ENCODE data around the gene MTFMT.

Gene MTFMT

DNA sequence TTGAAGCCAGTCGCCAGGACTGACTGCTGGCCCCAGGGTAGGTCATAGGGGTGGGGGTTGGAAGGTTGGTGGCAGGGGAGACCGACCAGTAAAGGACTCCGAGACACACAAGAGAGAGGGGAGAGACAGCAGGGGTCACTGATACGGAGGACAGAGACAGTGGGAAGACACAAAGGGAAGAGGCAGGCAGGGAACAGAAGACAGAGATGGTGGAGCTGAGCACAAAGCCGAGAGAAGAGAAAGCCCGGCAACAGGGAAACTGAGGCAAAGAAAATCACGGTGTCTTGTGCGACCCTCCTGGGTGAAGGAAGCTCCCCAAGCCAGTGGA is 37.8 kb upstream of the MTFMT start:
- H4K20me1 ChIP-seq (ENCODE audit: insufficient read depth, low read length, poor library complexity, severe bottlenecking) = no peaks in the 10 kb centered on the region
- no peak overlapping the region for H3K9ac ChIP-seq (ENCODE audit: low read depth, low read length, poor library complexity, severe bottlenecking)
- H3F3A ChIP-seq (ENCODE audit: low read depth) = no peaks in the 10 kb centered on the region
- no peaks in the 10 kb centered on the region for H3K36me3 ChIP-seq (ENCODE audit: insufficient read depth, low read length)
- H3K4me2 ChIP-seq (ENCODE audit: low read depth, low read length, poor library complexity, severe bottlenecking) = no peak overlapping the region
- no peaks in the 10 kb centered on the region for H3K9me3 ChIP-seq (ENCODE audit: insufficient read depth, low read depth, low read length)
- no peaks in the 10 kb centered on the region for H3K9me2 ChIP-seq (replicated peaks; ENCODE audit: low read depth, low read length)
- H3K4me3 ChIP-seq (ENCODE audit: low read length, poor library complexity, severe bottlenecking) = no peak overlapping the region
- no peak overlapping the region for H2AFZ ChIP-seq (ENCODE audit: low read length)
- H3K79me2 ChIP-seq (ENCODE audit: insufficient read depth, low read length) = no peaks in the 10 kb centered on the region
- H3K27me3 ChIP-seq (ENCODE audit: insufficient read depth, low read length, poor library complexity, severe bottlenecking) = no peaks in the 10 kb centered on the region
- H3K4me1 ChIP-seq (ENCODE audit: insufficient read depth, low read length, poor library complexity, severe bottlenecking) = peaks cover 18% of the 10 kb centered on the region
- no peak for TF ChIP-seq EZH2phosphoT487 (IDR thresholded peaks at IDR 0.05; ENCODE audit: borderline replicate concordance)
- TF ChIP-seq, protein P1, sequence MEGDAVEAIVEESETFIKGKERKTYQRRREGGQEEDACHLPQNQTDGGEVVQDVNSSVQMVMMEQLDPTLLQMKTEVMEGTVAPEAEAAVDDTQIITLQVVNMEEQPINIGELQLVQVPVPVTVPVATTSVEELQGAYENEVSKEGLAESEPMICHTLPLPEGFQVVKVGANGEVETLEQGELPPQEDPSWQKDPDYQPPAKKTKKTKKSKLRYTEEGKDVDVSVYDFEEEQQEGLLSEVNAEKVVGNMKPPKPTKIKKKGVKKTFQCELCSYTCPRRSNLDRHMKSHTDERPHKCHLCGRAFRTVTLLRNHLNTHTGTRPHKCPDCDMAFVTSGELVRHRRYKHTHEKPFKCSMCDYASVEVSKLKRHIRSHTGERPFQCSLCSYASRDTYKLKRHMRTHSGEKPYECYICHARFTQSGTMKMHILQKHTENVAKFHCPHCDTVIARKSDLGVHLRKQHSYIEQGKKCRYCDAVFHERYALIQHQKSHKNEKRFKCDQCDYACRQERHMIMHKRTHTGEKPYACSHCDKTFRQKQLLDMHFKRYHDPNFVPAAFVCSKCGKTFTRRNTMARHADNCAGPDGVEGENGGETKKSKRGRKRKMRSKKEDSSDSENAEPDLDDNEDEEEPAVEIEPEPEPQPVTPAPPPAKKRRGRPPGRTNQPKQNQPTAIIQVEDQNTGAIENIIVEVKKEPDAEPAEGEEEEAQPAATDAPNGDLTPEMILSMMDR (conservative IDR thresholded peaks at IDR 0.05; ENCODE audit: low read length) = no peak

DNA sequence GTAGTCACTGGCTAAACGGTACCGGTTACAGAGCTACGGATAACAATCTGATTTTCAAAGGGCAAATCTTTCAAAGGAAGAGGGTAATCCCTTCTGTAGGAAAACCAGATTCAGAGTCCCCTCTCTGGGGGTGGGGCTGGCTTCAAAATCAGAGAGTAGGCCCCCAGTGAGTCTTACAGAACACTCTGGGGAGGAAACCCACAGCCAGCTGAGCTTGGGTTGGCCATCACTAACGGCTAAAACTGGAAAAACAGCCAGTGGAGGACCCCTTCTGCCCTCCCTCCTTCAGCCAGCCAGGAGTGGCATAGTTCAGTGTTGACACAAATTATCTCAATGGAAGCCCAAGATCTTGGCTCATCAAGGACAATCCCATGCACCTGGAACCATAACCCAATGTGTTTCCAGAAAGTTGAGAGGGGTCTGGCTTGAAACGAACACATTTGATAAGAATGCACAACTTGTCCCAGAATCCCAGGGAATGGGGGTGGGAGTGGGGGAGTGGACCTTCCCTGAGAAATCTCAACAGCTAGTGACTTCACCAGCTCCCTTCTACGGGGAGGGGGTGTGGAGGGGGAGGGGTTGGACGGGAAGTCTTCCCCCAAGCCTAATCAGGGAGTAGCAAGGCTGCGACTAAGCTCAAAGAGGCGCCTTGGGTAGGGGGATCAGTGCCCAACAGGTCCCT is 37.3 kb upstream of the MTFMT start:
- Histone ChIP-seq H3K4me2 (ENCODE audit: low read depth, low read length, poor library complexity, severe bottlenecking) (no peak overlapping the region), H3K9me3 (ENCODE audit: insufficient read depth, low read depth, low read length) (no peaks in the 10 kb centered on the region), H3K27me3 (ENCODE audit: insufficient read depth, low read length, poor library complexity, severe bottlenecking) (no peaks in the 10 kb centered on the region), H3K36me3 (ENCODE audit: insufficient read depth, low read length) (no peaks in the 10 kb centered on the region), H3F3A (ENCODE audit: low read depth) (no peaks in the 10 kb centered on the region), H4K20me1 (ENCODE audit: insufficient read depth, low read length, poor library complexity, severe bottlenecking) (no peaks in the 10 kb centered on the region), H3K9ac (ENCODE audit: low read depth, low read length, poor library complexity, severe bottlenecking) (no peak overlapping the region), H3K4me1 (ENCODE audit: insufficient read depth, low read length, poor library complexity, severe bottlenecking) (peaks cover 13% of the 10 kb centered on the region), H3K79me2 (ENCODE audit: insufficient read depth, low read length) (no peaks in the 10 kb centered on the region), H2AFZ (ENCODE audit: low read length) (no peak overlapping the region), H3K4me3 (ENCODE audit: low read length, poor library complexity, severe bottlenecking) (no peak overlapping the region), H3K9me2 (replicated peaks; ENCODE audit: low read depth, low read length) (no peaks in the 10 kb centered on the region)
- TF ChIP-seq, protein P1 (conservative IDR thresholded peaks at IDR 0.05; ENCODE audit: low read length) = no peak
- no peak for TF ChIP-seq EZH2phosphoT487 (IDR thresholded peaks at IDR 0.05; ENCODE audit: borderline replicate concordance)

DNA sequence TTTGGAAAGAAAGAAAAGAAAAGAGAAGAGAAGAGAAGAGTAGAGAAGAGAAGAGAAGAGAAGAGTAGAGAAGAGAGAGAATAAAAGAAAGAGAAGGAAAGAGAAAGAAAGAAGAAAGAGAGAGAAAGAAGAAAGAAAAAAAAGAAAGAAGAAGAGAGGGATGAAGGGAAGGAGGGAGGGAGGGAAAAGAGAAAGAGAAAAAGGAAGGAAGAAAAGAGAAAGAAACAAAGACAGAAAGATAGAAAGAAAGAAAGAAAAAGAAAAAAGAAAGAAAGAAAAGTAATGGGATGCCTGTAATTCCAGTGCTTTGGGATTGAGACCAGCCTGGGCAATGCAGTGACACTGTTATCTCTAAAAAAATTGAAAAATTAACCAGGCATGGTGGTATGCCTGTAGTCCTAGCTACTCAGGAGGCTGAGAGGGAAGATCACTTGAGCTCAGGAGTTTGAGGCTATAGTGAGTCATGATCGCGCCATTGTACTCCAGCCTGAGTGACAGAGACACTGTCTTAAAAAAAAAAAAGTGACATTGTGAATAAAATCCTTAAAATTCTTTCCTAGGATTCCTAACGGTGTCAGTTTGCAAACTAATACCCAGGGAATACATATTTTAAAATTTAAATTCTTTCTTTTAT is 36.7 kb upstream of the MTFMT start:
- TF ChIP-seq, protein P1 (conservative IDR thresholded peaks at IDR 0.05; ENCODE audit: low read length) = no peak
- no peak for TF ChIP-seq EZH2phosphoT487 (IDR thresholded peaks at IDR 0.05; ENCODE audit: borderline replicate concordance)
- Histone ChIP-seq H3K4me2 (ENCODE audit: low read depth, low read length, poor library complexity, severe bottlenecking) (no peak overlapping the region), H2AFZ (ENCODE audit: low read length) (no peak overlapping the region), H3K79me2 (ENCODE audit: insufficient read depth, low read length) (no peaks in the 10 kb centered on the region), H4K20me1 (ENCODE audit: insufficient read depth, low read length, poor library complexity, severe bottlenecking) (no peaks in the 10 kb centered on the region), H3K4me3 (ENCODE audit: low read length, poor library complexity, severe bottlenecking) (no peak overlapping the region), H3K36me3 (ENCODE audit: insufficient read depth, low read length) (no peaks in the 10 kb centered on the region), H3K9me2 (replicated peaks; ENCODE audit: low read depth, low read length) (no peaks in the 10 kb centered on the region), H3K4me1 (ENCODE audit: insufficient read depth, low read length, poor library complexity, severe bottlenecking) (peaks cover 7% of the 10 kb centered on the region), H3F3A (ENCODE audit: low read depth) (no peaks in the 10 kb centered on the region), H3K9me3 (ENCODE audit: insufficient read depth, low read depth, low read length) (no peaks in the 10 kb centered on the region), H3K9ac (ENCODE audit: low read depth, low read length, poor library complexity, severe bottlenecking) (no peak overlapping the region), H3K27me3 (ENCODE audit: insufficient read depth, low read length, poor library complexity, severe bottlenecking) (no peaks in the 10 kb centered on the region)
